KOPT-K1 (cell line): ENCODE results near the gene CLDN6.

Experiments used
- H3K27ac ChIP-seq: fragments of 200-600 bp; sonication (generic); 2 replicates; pipeline ENCODE4 v1.5.1; 2016; ENCODE audit warnings: antibody characterized with exemption, mild to moderate bottlenecking, low read depth, low read length; ENCODE audit not compliant: poor library complexity, severe bottlenecking
- H3K36me3 ChIP-seq: fragments of 200-600 bp; sonication (generic); 2 replicates; pipeline ENCODE4 v1.5.1; 2017; ENCODE audit warnings: antibody characterized with exemption, mild to moderate bottlenecking, low read length, moderate library complexity; ENCODE audit not compliant: insufficient read depth
- H3K9me3 ChIP-seq: fragments of 200-600 bp; sonication (generic); 2 replicates; pipeline ENCODE4 v1.5.1; 2017; ENCODE audit warnings: antibody characterized with exemption, low read length, mild to moderate bottlenecking; ENCODE audit not compliant: insufficient read depth, poor library complexity, severe bottlenecking

Gene CLDN6

GRCh38 chr16:3026003-3026378 is 8.0 kb upstream of the CLDN6 start:
- no peaks in the 10 kb centered on the region for H3K9me3 ChIP-seq
- peaks cover 24% of the 10 kb centered on the region for H3K36me3 ChIP-seq
- no peak overlapping the region for H3K27ac ChIP-seq

DNA sequence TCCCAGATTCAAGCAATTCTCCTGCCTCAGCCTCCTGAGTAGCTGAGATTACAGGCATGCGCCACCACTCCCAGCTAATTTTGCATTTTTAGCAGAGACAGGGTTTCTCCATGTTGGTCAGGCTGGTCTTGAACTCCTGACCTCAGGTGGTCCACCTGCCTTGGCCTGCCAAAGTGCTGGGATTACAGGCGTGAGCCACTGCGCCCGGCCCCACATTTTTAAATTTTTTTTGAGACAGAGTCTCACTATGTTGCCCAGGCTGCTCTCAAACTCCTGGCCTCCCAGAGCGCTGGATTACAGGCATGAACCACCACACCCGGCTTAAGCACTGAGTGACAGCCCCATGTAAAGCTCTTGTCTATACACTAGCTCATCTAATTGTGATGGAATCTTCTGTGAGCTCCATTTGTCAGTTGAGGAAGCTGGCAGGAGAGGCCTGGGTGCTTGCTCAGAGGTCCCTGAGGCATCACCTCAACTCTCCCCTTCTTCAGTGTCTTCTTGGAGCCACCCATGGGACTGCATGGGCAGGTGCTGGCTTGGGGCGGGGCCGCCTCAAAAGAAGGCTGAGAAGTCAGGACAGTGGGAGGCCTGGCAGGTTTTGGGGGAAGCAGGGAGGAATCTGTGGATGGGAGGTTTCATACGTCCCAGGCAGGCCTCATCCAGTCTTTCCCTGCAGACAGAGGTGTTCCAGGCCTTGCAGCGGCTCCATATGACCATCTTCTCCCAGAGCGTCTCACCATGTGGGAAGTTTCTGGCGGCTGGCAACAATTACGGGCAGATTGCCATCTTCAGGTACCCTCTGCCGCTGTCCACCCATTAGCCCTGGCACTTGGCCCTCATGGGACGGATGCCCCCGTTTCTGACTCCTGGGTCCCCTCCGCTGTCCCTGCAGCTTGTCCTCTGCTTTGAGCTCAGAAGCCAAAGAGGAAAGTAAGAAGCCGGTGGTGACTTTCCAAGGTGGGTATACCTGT is 7.3 kb upstream of the CLDN6 start:
- Histone ChIP-seq H3K27ac (no peak overlapping the region), H3K36me3 (peaks cover 24% of the 10 kb centered on the region), H3K9me3 (no peaks in the 10 kb centered on the region)

GRCh38 chr16:3023669-3024478 is 5.9 kb upstream of the CLDN6 start, which contains the start of the genes HCFC1R1 and THOC6:
TSS of gene HCFC1R1 (minus strand) at chr16:3023942. CDS start at chr16:3023941, 1 bp downstream.
TSS of gene THOC6 (plus strand) at chr16:3024035. CDS start at chr16:3024327, 292 bp downstream.
- Histone ChIP-seq H3K9me3 (no peaks in the 10 kb centered on the region), H3K27ac (peak within 1 kb of the TSS; percentile 90), H3K36me3 (peaks cover 24% of the 10 kb centered on the region)

DNA sequence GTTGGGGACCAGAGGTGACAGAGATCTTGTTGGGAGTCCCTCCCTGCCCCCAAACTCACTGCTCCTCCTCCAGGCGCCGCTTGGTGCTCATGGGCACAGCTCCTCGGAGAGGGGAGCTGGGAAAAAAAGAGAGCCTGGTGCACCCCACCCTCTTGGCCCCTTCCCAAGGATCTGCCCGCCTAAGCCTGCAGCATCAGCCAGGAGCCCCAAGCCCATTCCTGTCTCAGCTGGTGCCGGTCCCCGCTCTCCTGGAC is 5.4 kb upstream of the CLDN6 start:
- Histone ChIP-seq H3K36me3 (peaks cover 24% of the 10 kb centered on the region), H3K27ac (peak overlapping the region; percentile 90), H3K9me3 (no peaks in the 10 kb centered on the region)

GRCh38 chr16:3022684-3023414 is 4.9 kb upstream of the CLDN6 start:
- H3K9me3 ChIP-seq: no peaks in the 10 kb centered on the region
- peaks cover 24% of the 10 kb centered on the region for H3K36me3 ChIP-seq
- H3K27ac ChIP-seq: no peak overlapping the region

DNA sequence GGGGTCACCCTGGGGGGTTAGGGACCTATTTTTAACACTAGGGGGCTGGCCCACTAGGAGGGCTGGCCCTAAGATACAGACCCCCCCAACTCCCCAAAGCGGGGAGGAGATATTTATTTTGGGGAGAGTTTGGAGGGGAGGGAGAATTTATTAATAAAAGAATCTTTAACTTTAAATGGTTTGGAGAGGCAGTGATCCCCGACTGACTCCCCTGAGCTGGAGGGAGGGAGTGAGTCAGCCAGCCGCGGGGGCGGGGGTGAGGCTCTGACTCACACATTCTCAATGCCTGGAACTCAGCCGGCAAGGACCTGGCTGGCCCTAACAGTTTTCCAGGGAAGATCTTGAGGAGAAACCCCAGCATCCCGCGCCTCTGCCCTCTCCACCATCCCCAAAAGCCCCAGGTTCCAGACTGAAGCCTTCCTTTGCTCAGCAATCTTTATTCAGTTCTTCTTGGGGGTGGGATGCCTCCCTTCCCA is 4.3 kb upstream of the CLDN6 start:
- Histone ChIP-seq H3K36me3 (peaks cover 21% of the 10 kb centered on the region), H3K27ac (no peak overlapping the region), H3K9me3 (no peaks in the 10 kb centered on the region)

DNA sequence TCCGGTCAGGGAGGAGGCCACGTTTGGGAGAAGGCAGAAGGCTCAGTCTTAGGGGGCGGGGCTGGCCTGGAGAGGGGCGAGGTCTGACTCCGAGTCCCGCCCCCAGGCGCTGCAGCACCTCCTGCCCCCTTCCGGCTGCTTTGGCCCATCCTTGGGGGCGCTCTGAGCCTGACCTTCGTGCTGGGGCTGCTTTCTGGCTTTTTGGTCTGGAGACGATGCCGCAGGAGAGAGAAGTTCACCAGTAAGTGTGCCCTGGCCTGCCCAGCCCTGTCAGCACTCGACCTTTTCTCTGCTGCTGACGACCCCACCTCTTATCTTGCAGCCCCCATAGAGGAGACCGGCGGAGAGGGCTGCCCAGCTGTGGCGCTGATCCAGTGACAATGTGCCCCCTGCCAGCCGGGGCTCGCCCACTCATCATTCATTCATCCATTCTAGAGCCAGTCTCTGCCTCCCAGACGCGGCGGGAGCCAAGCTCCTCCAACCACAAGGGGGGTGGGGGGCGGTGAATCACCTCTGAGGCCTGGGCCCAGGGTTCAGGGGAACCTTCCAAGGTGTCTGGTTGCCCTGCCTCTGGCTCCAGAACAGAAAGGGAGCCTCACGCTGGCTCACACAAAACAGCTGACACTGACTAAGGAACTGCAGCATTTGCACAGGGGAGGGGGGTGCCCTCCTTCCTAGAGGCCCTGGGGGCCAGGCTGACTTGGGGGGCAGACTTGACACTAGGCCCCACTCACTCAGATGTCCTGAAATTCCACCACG is 3.6 kb upstream of the CLDN6 start:
- Histone ChIP-seq H3K27ac (no peak overlapping the region), H3K9me3 (no peaks in the 10 kb centered on the region), H3K36me3 (peaks cover 15% of the 10 kb centered on the region)

- Histone ChIP-seq H3K27ac (no peak overlapping the region), H3K9me3 (no peaks in the 10 kb centered on the region)
Observed at GRCh38 chr16:3020604-3021448, 2.8 kb upstream of the CLDN6 start.

GRCh38 chr16:3020247-3020603 is 2.2 kb upstream of the CLDN6 start, which contains the start of gene TNFRSF12A:
TSS of gene TNFRSF12A (plus strand) at chr16:3020368. CDS start at chr16:3020398, 30 bp downstream.
- Histone ChIP-seq H3K36me3 (0 out of 2 replicates have a peak, but pooled peaks cover under 1% of the 10 kb centered on the region), H3K27ac (no peak within 1 kb of the TSS), H3K9me3 (no peaks in the 10 kb centered on the region)

More at GRCh38 chr16:3020604-3021448, 2.8 kb upstream of the CLDN6 start:
- H3K36me3 ChIP-seq: peaks cover 7% of the 10 kb centered on the region

GRCh38 chr16:3019594-3020246 is 1.7 kb upstream of the CLDN6 start:
- Histone ChIP-seq H3K9me3 (no peaks in the 10 kb centered on the region), H3K36me3 (no peaks in the 10 kb centered on the region), H3K27ac (no peak overlapping the region)

- H3K27ac ChIP-seq: no peak overlapping the region
- no peaks in the 10 kb centered on the region for H3K9me3 ChIP-seq
- no peaks in the 10 kb centered on the region for H3K36me3 ChIP-seq
Observed at GRCh38 chr16:3017344-3017743, 639 bp downstream of the CLDN6 start.

DNA sequence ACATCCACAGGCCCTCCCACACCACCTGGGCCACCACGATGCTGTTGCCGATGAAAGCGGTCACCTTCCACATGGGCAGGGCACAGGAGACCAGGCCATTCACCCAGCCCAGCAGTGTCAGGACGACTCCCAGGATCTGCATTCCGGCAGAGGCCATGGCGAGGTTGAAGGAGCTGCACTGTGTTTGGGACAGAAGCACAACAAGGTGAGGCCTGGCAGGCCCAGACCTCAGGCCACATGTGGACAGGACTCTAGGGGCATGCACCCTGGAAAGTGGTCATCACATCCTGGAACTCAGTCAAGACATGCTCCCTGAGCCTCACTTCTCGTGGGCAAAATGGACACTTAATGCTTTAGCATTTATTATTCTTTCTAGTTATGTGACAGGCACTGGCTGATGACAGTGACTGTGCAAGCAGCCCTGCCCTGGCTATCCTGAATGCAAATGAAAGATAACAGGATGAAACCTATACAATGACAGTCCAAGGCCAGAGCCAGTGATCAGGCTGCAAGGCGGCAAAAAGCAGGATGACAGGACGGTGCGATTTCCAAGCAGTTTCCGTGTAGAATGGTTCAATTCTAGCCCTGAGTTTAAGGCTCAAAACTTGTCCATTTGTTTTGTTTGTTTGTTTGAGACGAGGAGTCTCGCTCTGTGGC is 2.0 kb downstream of the CLDN6 start:
- Histone ChIP-seq H3K27ac (no peak overlapping the region), H3K36me3 (no peaks in the 10 kb centered on the region), H3K9me3 (no peaks in the 10 kb centered on the region)

GRCh38 chr16:3014971-3015370 is 3.0 kb downstream of the CLDN6 start:
- H3K27ac ChIP-seq: no peak overlapping the region
- H3K9me3 ChIP-seq: no peaks in the 10 kb centered on the region
- H3K36me3 ChIP-seq: no peaks in the 10 kb centered on the region
